IMR-90 (cell line): ENCODE results near the gene IFIH1. TPM values are rescaled to one million over a fixed set of nuclear protein-coding genes. Genes with fewer than 3 reads are reported as not detected.
A peak's percentile ranks its signal among the peaks of the same experiment; 100 is the strongest.

Source experiments
- ATAC-seq: fragments of 200-7000 bp; cut with Tn5 transposase; 2 replicates; pipeline ENCODE4 v1.9.1; 2020; ENCODE audit warnings: low read depth, mild to moderate bottlenecking, moderate library complexity
- BruUV-seq: library from RNA; stranded (reverse); fragments of 400-500 nt; replicated peaks from 2 replicates; lab custom pipeline; 2021; lab: Mats Ljungman, UMichigan
- CTCF ChIA-PET: fragments of 300-600 bp; formaldehyde crosslinking; extraction: SDS; loops from one replicate; lab custom pipeline; 2021; ENCODE audit warnings: antibody characterized with exemption; lab: Yijun Ruan, JAX
- POLR2A ChIA-PET: fragments of 300-600 bp; sonication (Branson Sonifier 250); formaldehyde crosslinking; loops from one replicate; lab custom pipeline; 2022; ENCODE audit warnings: antibody characterized with exemption; ENCODE audit not compliant: unreplicated experiment; lab: Charles Lee
- DNase-seq: peaks from one replicate; pipeline ENCODE4 v3.0.0; 2013
- H2AFZ ChIP-seq: replicated peaks from 2 replicates; pipeline ENCODE3; 2013; ENCODE audit warnings: low read length, mild to moderate bottlenecking; ENCODE audit not compliant: poor library complexity
- H2AK5ac ChIP-seq: 2 replicates; pipeline ENCODE4 v1.6.1; 2013; ENCODE audit warnings: low read depth, low read length, inconsistent platforms
- H2AK9ac ChIP-seq: replicated peaks from 2 replicates; pipeline ENCODE3; 2013; ENCODE audit warnings: mild to moderate bottlenecking, low read depth, low read length, moderate library complexity; ENCODE audit not compliant: poor library complexity
- H2BK120ac ChIP-seq: 2 replicates; pipeline ENCODE4 v1.6.1; 2013; ENCODE audit warnings: low read depth, low read length, inconsistent platforms
- H2BK15ac ChIP-seq: 3 replicates; pipeline ENCODE4 v1.6.1; 2013; ENCODE audit warnings: low read depth, low read length, inconsistent platforms
- H2BK20ac ChIP-seq: 2 replicates; pipeline ENCODE4 v1.6.1; 2013; ENCODE audit warnings: low read depth, mild to moderate bottlenecking, inconsistent platforms, low read length, moderate library complexity
- H2BK5ac ChIP-seq: 2 replicates; pipeline ENCODE4 v1.6.1; 2013; ENCODE audit warnings: mild to moderate bottlenecking, low read depth, low read length, inconsistent platforms; ENCODE audit not compliant: poor library complexity, severe bottlenecking
- H3K14ac ChIP-seq: replicated peaks from 2 replicates; pipeline ENCODE4 v1.6.1; 2013; ENCODE audit warnings: low read depth, low read length, inconsistent platforms
- H3K18ac ChIP-seq: 2 replicates; pipeline ENCODE4 v1.6.1; 2013; ENCODE audit warnings: low read depth, low read length, control low read depth
- H3K23ac ChIP-seq: 2 replicates; pipeline ENCODE4 v1.6.1; 2013; ENCODE audit warnings: low read depth, low read length, inconsistent platforms
- H3K27ac ChIP-seq: 2 replicates; pipeline ENCODE4 v1.5.1; 2013; ENCODE audit warnings: mild to moderate bottlenecking, control low read depth, low read length; ENCODE audit not compliant: insufficient read depth
- H3K27me3 ChIP-seq: 2 replicates; pipeline ENCODE4 v1.6.1; 2013; ENCODE audit warnings: low read length; ENCODE audit not compliant: control insufficient read depth, insufficient read depth
- H3K36me3 ChIP-seq: 2 replicates; pipeline ENCODE4 v1.6.1; 2013; ENCODE audit warnings: low read length, mixed read lengths; ENCODE audit not compliant: control insufficient read depth, insufficient read depth
- H3K4ac ChIP-seq: 2 replicates; pipeline ENCODE4 v1.6.1; 2013; ENCODE audit warnings: low read depth, low read length, inconsistent platforms
- H3K4me1 ChIP-seq: 2 replicates; pipeline ENCODE4 v1.6.1; 2013; ENCODE audit warnings: low read length, mixed read lengths; ENCODE audit not compliant: control insufficient read depth, insufficient read depth
- H3K4me2 ChIP-seq: 2 replicates; pipeline ENCODE4 v1.6.1; 2013; ENCODE audit warnings: low read depth, mild to moderate bottlenecking, control low read depth, low read length, moderate library complexity
- H3K4me3 ChIP-seq: 2 replicates; pipeline ENCODE4 v1.5.1; 2013; ENCODE audit warnings: low read depth, mild to moderate bottlenecking, control low read depth, low read length, moderate library complexity; ENCODE audit not compliant: insufficient read depth
- H3K56ac ChIP-seq: 2 replicates; pipeline ENCODE4 v1.6.1; 2013; ENCODE audit warnings: low read length, inconsistent platforms; ENCODE audit not compliant: insufficient read depth; ENCODE audit errors: extremely low read depth
- H3K79me1 ChIP-seq, 2 experiments: 2 replicates each; pipeline ENCODE4 v1.6.1; 2013; ENCODE audit warnings: low read length in 2 of 2, inconsistent platforms in 1 of 2, low read depth in 1 of 2
- H3K9ac ChIP-seq: 2 replicates; pipeline ENCODE4 v1.6.1; 2013; ENCODE audit warnings: low read depth, low read length, control low read depth
- H3K9me1 ChIP-seq: 2 replicates; pipeline ENCODE4 v1.6.1; 2013; ENCODE audit warnings: low read length, inconsistent platforms; ENCODE audit not compliant: insufficient read depth
- H3K9me3 ChIP-seq: 2 replicates; pipeline ENCODE4 v1.6.1; 2013; ENCODE audit warnings: low read length; ENCODE audit not compliant: control insufficient read depth, insufficient read depth
- H4K20me1 ChIP-seq: 2 replicates; pipeline ENCODE4 v1.6.1; 2013; ENCODE audit warnings: low read length, inconsistent platforms; ENCODE audit not compliant: insufficient read depth
- H4K5ac ChIP-seq: 2 replicates; pipeline ENCODE4 v1.6.1; 2013; ENCODE audit warnings: mild to moderate bottlenecking, low read depth, low read length, control low read depth
- H4K8ac ChIP-seq, 2 experiments: 2 replicates each; pipeline ENCODE4 v1.6.1; 2013; ENCODE audit warnings: low read depth in 2 of 2, low read length in 2 of 2, control low read depth in 1 of 2, inconsistent platforms in 1 of 2
- H4K91ac ChIP-seq: 2 replicates; pipeline ENCODE4 v1.6.1; 2013; ENCODE audit warnings: low read depth, low read length, inconsistent platforms; ENCODE audit not compliant: insufficient read depth
- CEBPB ChIP-seq: IDR thresholded peaks from 2 replicates; pipeline ENCODE4 v1.6.1; 2012; ENCODE audit warnings: low read depth, low read length, improper control_type of control experiment
- MAFK ChIP-seq: IDR thresholded peaks from 2 replicates; pipeline ENCODE4 v1.6.1; 2012; ENCODE audit warnings: low read depth, low read length, improper control_type of control experiment
- WGBS, 2 experiments: methylation state at CpG; one replicate each; pipeline versions ENCODE4 v1.1.5 to v1.1.7; 2013; ENCODE audit warnings: missing lambda C conversion rate in 2 of 2; ENCODE audit not compliant: insufficient read length in 1 of 2; ENCODE audit errors: extremely low coverage in 2 of 2; 5-methylcytosine and 5-hydroxymethylcytosine counted together
- dilution Hi-C: fragments of 300-500 bp; cut with HindIII; formaldehyde crosslinking; loops from one replicate; pipeline ENCODE4 v1.14.3; 2018; ENCODE audit warnings: low sequenced_read_pairs; ENCODE audit not compliant: unreplicated experiment
- in situ Hi-C: fragments of 300-500 bp; cut with MboI; formaldehyde crosslinking; loops from 3 replicates; pipeline ENCODE4 v1.14.3; 2019; ENCODE audit warnings: low sequenced_read_pairs, inconsistent platforms, mixed read lengths
- intact Hi-C: fragments of 100-400 bp; cut with micrococcal nuclease; formaldehyde crosslinking; loops from 2 replicates; pipeline ENCODE4 v1.10.0; 2022
- polyA plus RNA-seq, 3 experiments: library from polyadenylated mRNA; depleted of rRNA; stranded (reverse); fragments of >200 nt; gene quantifications; 2 replicates each; pipeline ENCODE4 v1.2.3, GENCODE V29; 2012; ENCODE audit warnings: low replicate concordance in 1 of 3
- total RNA-seq: library from RNA; depleted of rRNA; stranded (reverse); fragments of >200 nt; gene quantifications from 2 replicates; pipeline ENCODE4 v1.2.3, GENCODE V29; 2012

IFIH1 gene
- total and polyA plus RNA-seq, 2 of the 4 experiments (the other 2 are of a cell fraction): 1.3 to 1.4 TPM

DNA sequence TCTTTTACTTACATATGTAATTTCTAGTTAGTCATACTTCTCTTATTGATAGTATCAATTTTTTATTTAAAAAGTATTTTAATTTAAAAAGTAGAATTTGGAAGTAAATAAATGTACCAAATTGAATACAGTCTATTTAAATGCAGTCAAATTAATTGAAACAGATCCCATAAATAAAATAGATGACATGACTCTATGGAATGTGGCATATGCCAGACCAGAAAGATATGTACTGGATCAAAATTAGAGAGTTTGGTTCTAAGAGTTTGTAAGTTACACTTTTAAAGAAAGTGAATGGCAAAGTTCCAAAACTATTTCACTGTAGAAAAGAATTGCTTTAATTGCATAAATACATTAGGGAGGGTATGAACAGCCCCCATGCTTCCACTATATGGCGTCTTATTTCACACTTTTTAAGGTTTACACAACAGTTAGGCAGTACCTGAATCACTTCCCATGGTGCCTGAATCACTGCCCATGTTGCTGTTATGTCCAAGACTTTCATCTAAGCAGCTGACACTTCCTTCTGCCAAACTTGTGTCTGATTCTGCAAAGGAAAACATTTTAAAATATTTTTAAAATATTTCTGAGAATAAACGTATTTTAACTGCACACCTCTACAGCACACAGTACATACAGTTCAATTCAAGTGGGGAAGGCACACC, 25.2 kb downstream of the IFIH1 start:
- no TSS peak for BruUV-seq
- Histone ChIP-seq H3K9ac (no peak overlapping the region), H3K56ac (no peak overlapping the region), H3K4ac (peak overlapping the region; percentile 71; the same call in 1 of the 2 replicates), H2AFZ (no peak overlapping the region), H3K9me3 (no peaks in the 10 kb centered on the region), H4K8ac (no peak overlapping the region; a peak in 1 of 4 replicates), H3K4me2 (no peak overlapping the region), H4K20me1 (no peaks in the 10 kb centered on the region), H3K36me3 (no peaks in the 10 kb centered on the region), H3K14ac (0 out of 2 replicates have a peak overlapping the region, but pooled peaks have one; percentile 23), H2BK20ac (no peak overlapping the region), H3K79me1 (no peaks in the 10 kb centered on the region), H2AK5ac (no peak overlapping the region), H3K27me3 (no peaks in the 10 kb centered on the region), H4K5ac (no peak overlapping the region), H2AK9ac (no peak overlapping the region), H2BK15ac (no peak overlapping the region), H3K4me1 (peaks cover 2% of the 10 kb centered on the region; the same call in 1 of the 2 replicates), H3K4me3 (no peak overlapping the region), H3K9me1 (0 out of 2 replicates have a peak, but pooled peaks cover 2% of the 10 kb centered on the region), H2BK5ac (no peak overlapping the region), H3K18ac (no peak overlapping the region), H3K27ac (no peak overlapping the region), H4K91ac (no peak overlapping the region), H3K23ac (no peak overlapping the region), H2BK120ac (no peak overlapping the region)
- DNase-seq: peak; percentile 47
- ChIA-PET POLR2A (no interaction called here), CTCF (no interaction called here)
- in situ Hi-C loops: no loop called here
- no peak for ATAC-seq
- intact Hi-C loops: no loop called here
- WGBS, 2 experiments: no CpG with 5 or more reads among the region's 2 CpGs
- TF ChIP-seq MAFK (no peak), CEBPB (0 out of 2 replicates have a peak, but pooled peaks have one; percentile 33)
- dilution Hi-C loops: no loop called here
